ENCODE results near the gene FAM124A.

FAM124A gene, protein sequence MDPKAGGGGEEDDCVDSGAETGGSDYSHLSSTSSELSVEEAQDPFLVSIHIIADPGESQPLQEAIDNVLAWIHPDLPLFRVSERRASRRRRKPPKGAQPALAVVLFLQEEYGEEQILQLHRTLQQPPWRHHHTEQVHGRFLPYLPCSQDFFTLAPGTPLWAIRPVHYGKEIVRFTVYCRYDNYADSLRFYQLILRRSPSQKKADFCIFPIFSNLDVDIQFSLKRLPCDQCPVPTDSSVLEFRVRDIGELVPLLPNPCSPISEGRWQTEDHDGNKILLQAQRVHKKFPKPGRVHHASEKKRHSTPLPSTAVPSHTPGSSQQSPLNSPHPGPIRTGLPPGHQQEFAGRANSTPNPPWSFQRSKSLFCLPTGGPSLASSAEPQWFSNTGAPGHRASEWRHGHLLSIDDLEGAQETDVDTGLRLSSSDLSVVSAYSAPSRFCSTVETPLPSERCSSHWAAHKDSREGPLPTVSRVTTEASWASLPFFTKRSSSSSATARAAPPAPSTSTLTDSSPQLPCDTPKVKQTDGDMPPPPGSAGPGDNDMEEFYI

DNA sequence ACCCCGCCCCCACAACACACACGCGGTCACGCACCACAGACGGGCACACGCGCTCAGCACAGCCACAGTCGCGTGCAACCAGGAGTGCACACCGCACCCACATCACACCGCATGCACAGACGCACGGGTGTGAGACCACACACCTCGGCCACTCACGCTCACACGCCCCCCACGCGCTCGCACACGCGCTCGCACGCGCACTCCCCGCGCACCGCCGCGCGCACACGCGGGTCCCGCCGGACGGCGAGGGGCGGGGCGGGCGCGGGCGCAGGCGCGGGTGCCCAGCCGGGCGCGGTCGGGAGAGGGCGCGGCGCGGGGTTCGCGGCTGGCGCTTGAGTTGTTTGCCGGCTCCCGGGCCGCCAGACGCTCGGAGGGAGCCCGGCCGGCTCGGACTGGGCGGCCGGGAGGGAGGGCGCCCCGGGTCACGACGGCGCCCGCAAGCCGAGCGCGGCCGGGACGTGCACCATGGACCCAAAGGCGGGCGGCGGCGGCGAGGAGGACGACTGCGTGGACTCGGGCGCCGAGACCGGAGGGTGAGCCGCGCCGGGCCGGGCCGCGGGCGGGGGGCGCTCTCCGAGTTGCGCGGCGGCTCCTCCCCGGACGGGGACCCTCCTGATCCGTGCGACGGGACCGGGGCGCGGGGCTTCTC, at the start of gene FAM124A:
TSS of gene FAM124A (plus strand) at position 362 of the 649 bp plus-strand sequence. CDS start at position 466, 104 bp downstream.
- DNase-seq (ENCODE audit: low read depth): no peak

DNA sequence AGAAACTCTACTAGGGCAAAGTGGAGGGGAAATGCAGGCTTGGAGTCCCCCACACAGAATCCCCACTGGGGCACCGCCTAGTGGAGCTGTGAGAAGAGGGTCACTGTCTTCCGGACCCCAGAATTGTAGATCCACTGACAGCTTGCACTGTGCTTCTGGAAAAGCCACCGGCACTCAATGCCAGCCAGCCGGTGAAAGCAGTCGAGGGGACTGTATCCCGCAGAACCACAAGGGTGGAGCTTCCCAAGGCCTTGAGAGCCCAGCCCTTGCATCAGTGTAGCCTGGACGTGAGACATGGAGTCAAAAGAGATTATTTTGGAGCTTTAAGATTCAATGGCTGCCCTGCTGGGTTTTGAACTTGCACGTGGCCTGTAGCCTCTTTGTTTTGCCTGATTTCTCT, 47.2 kb upstream of the FAM124A start:
- DNase-seq (ENCODE audit: low read depth): no peak

DNA sequence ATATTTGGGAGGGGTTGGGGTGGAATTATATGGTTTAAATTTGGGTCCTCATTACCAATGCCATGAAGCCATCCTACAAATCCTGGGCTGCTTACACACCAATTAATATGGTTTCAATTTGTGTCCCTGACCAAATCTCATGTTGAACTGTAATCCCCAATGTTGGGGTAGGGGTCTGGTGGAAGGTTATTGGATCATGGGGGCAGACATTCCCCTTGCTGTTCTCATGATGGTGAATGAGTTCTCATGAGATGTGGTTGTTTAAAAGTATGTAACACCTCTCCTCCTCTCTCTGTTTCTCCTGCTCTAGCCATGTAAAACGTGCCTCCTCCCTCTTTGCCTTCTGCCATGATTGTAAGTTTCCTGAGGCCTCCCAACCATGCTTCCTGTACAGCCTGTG, 46.6 kb upstream of the FAM124A start:
- no peak for DNase-seq (ENCODE audit: low read depth)

DNA sequence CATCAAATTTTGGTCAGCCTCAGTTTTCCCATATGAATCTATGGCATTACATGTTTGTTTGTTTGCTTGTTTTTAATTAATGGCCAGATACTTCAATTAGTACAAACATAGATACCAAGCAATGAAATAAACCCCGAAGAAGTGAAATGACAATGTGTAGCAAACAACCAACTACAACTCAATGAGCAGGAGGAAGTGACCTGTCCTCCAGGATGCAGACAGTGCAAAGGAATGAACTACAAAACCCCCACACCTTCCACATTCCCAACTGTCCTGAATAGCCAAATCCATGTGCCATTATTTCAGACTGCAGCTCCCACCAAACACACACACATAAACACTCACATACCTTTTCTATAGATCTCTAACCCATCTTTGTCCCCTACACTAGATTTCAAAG, 45.0 kb upstream of the FAM124A start:
- DNase-seq (ENCODE audit: low read depth): no peak

DNA sequence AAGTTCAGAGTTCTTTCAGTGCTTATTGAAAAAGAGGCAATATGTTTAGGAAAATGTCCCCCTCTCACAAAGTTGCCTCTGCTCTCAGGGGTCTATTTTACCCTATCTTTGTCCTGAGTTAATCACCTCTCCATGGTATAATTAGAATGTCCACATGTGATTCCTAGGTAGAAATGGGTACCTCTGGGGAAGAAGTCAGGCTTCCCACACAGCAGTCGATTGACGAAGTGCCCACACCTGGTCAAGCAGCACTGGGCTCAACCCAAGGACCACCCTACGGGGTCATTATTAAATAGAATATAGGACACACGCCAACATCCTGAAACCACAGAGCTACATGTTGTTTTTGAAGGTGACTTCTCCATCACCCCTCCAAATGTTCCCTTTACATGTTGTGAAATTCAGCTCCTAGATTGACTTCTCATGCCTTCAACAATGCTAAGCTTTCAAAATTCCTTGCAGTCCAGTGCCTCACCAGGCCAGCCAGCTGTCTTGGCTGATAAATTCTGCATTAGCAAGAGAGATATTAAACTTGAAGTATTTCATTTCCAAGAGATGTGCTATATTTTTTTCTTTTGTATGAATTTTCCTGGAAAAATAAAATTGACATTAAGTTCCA, 43.6 kb upstream of the FAM124A start:
- DNase-seq (ENCODE audit: low read depth): no peak

DNA sequence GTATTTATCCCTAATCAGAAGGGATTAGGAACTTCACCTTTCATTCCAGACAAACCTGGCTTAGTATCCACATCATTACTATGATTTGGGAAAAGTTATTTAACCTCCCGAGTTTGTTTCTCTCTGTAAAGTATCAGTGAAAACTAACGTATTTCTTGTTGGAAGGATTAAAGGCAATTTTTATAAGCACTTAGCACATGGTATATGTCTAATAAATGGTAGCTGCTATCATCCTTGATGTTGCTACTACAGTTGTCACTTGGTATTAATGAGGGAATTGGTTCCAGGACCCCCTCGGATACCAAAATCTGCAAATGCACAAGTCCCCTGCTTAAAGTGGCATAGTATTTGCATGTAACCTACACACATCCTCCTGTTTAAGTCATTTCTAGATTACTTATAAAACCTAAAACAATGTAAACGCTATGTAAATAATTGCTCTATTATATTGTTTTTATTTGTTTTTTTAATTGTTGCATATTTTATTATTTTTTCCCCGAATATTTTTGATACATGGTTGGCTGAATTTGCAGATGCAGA, 42.7 kb upstream of the FAM124A start:
- no peak for DNase-seq (ENCODE audit: low read depth)

DNA sequence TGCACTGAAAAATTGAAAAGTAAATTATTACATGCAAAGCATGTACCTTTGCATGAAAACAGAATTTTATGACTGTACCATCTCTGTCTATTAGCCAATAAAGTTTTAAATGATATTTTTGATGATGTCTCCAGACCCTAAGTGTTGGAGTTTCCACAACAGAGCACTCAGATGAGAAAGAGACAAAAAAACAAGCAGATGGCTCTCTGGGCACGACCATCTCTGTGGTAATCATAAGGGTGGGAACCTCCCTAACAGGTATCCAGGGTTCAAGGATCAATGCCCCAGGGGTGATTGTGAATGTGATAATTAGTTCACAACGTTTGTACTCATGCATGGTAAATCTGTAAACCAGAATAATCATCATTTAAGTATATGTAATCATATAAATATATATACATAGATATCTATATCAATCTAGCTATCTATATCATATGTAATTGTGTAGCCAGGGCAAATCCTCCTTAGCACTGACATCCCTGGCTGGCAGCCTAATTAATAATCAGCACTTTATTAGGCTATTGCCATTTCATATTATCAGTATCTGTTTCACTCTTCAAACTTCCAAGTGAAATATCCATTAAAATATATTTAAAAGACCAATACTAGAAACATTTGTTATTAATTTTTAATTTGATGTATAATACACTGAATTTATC, 41.2 kb upstream of the FAM124A start:
- DNase-seq (ENCODE audit: low read depth): no peak

DNA sequence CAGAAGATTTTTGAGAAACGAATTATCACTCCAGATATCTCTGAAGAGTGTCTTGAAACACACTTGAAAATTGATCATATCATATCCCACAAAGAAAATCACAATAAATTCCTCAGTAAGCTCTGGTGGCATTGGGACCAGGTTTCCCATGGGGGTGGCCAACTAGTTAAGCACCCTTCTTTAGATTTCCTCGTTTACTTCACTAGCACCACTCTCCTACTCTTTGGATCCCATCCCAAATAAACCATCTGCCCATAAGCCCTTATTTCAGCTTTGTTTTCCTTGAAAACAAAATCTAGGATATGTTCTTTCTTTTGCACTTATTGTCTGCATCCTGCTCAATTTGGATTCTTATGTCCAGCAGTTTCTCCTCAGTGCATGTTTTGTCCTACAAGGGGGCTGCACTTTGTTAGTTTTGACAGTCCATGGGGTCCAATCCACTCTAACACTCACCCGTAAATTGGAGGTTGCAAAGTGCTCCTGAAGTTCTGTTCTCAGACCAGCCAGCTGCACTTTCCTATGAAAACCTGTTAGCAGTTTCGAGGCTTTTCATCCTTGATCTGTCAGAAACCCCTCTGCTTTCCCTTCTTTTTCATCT, 40.3 kb upstream of the FAM124A start:
- no peak for DNase-seq (ENCODE audit: low read depth)

DNA sequence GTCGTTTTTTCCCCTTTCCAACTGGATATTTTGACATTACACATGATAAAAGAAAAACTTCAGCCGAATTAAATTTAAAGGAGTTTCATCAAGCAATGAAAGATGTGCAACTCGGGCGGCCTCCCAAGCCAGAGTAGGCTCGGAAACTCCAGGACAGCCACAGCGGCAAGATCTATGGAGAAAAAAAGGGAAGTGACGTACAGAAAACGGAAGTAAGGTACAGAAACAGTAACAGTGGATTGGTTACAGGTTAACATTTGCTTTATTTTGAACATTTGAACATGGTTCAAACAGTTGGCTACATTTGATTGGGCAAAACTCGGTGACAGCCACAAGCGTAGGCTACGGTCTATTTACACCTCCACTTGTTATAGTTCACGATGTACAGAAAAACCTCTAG, 30.5 kb upstream of the FAM124A start:
- no peak for DNase-seq (ENCODE audit: low read depth)

DNA sequence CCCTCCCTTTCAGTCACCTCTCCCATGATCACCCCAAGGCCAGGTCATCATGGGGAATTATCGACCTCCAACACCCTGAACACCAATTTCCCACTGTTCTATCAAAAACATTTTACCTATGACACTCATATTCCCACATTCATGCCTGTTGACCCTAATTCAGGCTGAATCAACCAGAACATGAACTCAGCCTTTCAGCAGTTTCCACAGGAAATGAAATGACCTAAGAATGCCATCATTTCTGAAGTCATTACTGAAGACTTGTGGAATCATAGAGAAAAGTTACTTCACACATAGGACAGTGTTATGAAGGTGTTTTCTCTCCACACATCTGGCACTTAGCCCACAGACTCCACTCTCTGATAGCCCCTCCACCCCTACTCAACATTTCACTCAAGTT, 29.9 kb upstream of the FAM124A start:
- no peak for DNase-seq (ENCODE audit: low read depth)

DNA sequence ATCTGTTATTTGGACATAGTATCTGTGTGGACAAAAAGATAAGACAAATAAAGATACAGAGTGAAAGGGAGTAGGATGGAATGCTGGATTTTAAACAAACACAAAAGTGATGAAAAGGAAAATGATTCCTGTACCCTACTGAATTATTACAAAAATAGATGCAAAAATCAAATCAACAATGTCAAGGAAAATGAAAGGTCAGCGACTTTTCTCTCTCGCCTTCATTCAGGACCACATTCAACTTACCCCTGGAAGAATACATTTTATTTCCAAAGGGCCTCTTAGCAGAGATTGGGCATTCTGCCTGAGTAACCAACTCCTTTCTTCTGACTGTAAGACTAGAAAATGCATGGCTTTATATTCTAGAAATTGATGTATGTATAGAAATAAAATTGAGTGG, 28.8 kb upstream of the FAM124A start:
- no peak for DNase-seq (ENCODE audit: low read depth)

DNA sequence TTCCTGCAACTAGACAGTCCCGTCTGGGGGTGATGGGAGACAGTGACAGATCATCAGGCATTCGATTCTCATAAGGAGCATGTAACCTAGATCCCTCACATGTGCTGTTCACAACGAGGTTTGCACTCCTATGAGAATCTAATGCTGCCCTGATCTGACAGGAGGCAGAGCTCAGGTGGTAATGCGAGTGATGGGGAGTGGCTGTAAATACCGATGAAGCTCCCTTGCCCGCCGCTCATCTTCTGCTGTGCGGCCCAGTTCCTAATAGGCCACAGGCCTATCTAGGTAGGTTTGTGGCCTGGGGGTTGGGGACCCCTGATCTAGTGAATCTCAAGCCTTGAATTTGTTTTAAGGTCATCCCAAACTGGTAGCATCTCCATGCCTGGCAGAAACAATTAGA, 27.3 kb upstream of the FAM124A start:
- no peak for DNase-seq (ENCODE audit: low read depth)

DNA sequence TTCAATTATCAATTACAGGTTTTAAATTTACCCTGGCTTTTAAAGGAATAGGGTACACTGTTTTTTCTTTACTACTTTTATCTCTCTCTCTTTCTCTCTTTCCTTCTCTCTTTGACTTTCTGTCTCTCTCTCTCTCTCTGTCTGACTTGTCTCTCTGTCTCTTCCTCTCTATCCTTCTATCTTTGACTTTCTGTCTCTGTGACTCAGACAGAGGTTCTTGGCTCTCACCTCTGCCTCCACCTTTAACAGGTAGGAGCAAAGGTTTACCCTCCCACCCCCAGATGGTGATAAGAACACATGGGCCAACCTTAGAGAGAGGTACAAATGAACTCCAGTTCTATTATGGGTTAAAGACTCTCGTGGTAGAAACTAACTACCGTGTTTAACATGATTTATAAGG, 20.3 kb upstream of the FAM124A start:
- DNase-seq (ENCODE audit: low read depth): no peak

DNA sequence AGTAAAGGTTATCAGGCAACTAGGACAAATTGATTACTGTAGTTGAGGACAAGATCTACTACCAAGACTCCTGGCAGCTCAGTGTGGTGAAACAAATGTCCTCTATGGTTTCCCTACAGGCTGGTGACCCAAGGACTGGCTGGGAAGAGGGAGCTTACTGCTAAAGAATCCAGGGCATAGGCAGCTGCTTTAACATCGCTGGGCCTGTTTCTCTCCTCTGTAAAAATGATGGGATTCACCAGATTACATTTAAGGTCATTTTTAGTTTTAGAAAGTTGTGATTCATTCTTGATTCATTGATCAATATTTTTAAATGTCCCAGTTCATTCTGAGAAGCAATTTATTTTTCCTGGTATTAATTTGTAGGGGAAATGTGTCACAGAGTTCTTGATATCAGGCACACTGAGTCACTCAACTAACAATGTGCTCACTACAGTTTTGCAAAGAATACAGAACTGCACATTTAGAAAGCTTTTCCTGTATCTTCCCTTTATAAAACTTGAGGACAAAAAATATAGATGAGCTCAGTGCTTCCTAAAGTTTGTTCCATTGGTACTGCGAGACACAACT, 19.6 kb upstream of the FAM124A start:
- no peak for DNase-seq (ENCODE audit: low read depth)

DNA sequence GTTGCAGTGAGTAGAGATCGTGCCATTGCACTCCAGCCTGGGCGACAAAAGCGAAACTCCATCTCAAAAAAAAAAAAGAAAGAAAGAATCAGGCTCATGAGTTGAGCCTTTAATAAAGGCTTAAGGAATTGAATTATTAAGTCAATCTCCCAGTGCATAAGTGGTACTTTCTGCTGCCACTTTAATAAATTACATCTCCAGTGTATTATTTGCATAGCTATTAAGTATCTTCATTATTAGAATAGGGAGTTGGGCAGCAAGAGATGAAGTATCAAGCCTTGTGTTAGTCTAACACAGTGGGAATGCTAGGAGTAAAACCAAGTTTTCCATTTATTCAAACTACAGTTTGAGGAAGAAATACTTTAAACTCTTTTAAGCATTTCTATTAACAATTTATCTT, 15.6 kb upstream of the FAM124A start:
- no peak for DNase-seq (ENCODE audit: low read depth)

DNA sequence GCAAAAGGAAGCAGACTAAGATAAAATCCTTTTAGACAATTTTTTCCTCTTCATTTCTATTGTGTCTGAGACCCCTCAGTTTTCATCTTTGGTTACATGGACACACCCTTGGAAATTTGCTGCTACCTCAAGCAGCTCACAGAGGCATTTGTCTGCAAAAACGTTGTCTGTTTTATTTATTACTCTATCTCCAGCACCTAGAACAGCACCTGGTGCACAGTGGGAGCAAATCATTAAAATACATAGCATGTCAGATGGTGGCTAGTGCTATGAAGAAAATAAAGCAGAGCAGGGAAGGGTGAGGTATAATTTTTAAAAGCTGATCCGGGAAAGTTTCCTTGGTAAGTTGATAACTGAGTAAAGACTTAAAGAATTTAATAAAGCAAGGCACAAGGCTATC, 14.3 kb upstream of the FAM124A start:
- no peak for DNase-seq (ENCODE audit: low read depth)

DNA sequence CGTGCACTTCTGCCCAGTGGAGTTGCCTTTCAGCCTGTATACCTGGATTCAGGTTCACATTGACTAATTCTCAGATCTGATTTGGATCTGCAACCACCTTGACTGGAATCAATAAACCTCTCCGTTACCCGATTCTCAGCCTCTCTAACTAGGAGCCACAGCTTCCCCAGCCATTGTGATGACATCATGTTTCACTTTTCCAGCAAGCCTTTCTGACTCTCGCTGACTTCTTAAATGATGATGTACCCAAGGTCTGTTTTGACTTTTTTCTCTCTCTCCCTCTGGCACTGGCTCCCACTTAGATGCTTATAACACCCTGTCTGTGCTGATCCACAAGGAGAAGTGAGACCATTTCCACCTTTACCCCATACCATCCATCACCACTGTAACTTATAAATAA, 13.5 kb upstream of the FAM124A start:
- no peak for DNase-seq (ENCODE audit: low read depth)

DNA sequence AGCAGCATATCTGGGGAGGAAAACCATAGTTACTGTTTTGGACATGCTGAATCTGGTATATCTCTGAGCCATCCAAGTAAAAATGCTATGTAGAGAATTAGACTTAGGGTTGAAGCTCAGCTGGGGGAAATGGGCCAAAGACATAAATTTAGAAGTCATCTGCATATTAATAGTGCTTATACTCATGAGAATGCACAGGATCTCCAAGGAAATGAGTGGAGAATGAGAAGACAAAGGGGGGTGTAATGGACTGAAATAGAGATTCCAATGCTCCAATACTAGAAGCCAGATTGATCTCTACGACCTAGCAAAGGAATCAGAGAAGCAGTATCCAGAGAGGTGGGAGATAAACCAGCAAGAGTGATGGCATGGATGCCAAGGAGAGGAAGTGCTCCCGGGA, 10.3 kb upstream of the FAM124A start:
- no peak for DNase-seq (ENCODE audit: low read depth)

DNA sequence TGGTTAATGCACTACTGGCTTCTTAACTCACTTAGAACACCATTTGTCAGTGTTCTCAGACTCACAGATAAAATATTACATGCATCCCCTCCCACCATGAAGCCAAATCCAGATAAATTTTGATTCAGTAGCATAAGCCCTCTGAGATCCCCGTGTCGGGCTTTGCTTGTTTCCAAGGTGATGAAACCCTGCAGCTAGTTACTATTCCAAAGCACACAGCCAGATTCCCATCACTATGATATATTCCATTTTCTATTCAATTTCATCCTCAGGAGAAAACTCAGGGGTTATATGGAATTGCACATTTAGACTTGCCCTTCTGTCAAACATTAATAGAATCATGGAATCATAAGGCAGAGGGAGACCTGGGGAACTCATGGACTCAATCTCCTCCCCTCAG, 9.4 kb upstream of the FAM124A start:
- no peak for DNase-seq (ENCODE audit: low read depth)

DNA sequence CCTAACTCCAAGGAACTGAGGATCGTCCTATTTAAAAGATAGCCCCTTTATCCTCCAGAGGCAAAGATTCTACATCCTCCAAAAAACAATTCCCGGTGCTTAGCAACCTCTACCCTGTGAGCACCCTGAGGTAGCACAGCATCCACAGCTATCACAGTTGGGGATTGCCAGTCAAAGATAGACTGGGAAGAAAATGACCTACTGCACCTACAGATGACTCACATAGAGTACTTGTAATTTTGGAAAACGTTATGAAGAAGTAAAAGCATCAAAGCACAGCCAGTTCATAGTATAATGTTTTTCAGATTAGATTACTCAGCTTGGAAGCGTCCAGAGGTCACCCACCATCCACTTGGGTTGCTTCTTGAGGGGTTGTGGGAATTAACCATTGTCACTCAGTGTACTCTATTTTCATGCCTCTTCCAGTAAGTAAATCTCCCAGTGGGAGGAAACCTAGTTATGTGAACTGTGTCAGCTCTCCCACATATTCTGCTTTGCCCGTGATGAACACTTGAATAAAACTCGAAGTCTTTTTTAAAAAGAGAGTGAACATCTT, 8.9 kb upstream of the FAM124A start:
- no peak for DNase-seq (ENCODE audit: low read depth)

DNA sequence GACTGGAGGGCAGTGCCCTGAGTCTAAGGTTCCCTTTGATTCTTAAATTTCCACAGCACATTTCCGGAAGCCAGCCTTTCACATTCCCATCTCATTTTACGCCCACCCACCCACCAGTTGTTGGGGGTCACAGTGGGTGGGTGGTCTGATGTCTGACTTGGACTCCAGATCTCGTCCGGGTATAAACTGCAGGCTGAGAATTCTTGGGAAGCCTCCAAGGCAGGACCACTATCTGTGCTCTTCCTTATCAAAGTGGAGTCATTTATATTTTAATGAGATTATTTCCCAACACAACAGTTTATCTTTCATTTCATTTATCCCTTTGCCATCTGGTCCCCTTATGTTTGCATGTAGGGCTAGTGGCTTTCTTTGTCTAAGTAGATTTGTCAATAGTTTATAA, 3.6 kb upstream of the FAM124A start:
- no peak for DNase-seq (ENCODE audit: low read depth)
